HS-27A (cell line): Measurements from ENCODE around the gene JPH2.

Experiments
- DNase-seq: peaks from one replicate; pipeline ENCODE4 v3.0.0-alpha.2; 2012; ENCODE audit warnings: low read depth, missing footprints

Gene JPH2

DNA sequence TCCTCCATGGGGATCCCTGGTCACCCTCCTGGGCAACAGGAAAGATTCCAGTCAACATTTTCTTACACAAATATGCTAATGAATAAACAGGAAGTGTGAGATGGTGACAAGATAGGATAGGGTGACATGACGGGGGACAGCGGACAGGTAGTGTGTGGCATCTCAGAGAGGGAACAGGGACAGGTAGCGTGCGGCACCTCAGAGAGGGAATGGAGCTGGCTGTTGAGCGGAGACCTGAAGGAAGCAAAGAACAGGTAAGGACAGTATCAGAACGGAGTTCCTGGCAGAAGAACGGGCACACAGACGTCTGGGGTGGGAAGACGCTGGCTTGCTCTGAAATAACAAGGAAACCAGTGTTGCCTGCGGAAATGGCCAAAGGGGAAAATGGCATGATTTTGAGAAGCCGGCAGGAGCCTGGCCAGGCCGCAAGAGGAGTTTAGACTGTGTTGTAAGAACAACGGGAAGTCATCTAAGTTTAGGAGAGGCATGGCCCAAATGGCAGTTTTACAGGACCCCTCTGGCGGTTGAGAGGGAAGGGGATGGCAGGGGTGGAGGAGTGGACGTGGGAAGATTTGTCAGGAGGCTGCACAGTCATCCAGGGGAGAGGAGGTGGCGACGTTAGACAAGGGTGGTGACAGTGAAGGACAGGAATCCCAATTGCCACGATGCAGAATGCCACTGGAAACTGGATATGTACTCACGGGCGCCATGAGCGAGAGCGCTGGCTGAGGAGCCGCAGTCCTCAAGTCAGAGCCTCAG is 111.6 kb downstream of the JPH2 start:
- DNase-seq, result no peak

DNA sequence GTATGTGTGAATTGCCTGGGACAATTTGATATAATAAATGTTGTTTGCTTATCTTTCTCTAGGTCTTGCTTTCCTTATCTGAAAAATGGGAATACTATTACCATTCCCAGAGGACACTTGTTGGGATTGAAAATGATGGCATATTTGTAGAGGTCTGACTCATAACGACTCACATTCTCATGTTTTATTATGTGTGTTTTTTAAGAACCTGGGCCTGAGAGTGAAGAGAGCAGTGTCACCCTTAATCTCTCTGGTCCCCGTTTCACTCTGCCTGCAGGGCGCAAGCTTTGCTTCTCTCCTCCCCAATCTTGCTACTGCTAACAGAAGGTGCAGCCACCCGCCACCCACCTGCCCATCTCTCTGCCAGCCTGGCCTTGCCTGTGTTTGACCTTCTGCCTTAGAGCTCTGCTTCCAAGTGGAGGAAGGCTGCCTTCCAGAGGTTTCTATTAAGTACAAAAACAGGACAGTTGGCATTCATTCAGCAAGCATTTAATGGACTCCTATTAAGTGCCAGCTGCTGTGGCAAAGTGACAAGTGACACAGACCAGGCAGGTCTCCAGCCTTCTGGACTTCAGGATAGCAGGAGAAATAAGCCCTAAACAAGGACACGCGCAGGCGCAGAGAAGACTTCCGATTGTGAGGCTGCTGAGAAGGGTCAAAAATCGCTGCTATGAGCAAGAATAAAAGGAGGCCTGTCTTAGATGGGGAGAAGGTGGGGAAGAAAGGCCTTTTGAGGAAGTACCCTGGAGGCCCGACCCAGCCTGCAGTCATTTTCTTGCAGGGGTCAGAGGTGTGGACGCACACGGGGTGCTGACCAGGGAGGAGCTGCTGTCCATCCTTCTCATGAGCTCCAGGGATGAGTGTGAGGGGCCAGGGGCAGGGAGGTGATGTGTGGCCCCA is 112.5 kb downstream of the JPH2 start:
- DNase-seq, result no peak

DNA sequence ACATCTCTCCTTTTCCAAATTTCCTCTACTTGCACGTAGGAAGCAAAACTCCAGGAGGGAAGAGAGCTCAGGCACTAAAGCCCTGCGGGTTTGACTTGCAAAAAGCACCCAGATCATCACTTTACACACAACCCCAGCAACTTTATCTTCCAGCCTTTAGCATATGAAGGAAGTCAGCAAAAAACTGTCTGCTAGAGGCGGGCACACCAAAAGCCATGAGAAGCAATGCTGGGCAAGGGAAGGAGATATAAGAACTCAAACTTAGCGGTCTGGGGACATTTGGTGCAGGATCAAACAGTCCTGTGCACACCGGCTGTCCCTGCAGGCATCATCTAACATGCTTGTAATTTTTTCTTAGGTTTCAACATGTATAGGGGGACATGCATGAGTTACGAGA is 113.3 kb downstream of the JPH2 start:
- DNase-seq, result no peak

DNA sequence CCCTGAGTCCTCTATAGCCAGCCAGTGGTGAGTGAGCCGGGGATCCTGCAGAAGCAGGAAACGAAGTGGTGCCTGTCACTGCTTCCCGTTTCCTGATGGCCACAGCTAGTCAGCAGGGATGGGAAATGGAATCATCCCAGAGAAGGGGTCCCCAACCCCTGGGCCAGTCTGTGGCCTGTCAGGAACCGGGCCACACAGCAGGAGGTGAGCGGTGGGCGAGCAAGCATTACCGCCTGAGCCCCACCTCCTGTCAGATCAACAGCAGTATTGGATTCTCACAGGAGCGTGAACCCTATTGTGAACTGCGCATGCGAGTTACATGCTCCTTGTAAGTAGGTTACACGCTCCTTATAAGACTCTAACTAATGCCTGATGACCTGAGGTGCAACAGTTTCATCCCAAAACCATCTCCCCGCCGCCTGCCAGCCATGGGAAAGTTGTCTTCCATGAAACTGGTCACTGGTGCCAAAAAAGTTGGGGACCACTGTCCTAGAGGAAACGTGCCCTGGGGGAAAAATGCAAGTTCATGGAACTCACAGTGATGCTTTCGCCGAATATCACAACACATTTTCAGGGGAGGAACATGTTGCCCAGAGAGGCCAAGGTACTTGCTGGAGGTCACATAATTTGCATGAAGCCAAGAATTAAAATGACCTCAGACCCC is 113.8 kb downstream of the JPH2 start:
- DNase-seq, result no peak

DNA sequence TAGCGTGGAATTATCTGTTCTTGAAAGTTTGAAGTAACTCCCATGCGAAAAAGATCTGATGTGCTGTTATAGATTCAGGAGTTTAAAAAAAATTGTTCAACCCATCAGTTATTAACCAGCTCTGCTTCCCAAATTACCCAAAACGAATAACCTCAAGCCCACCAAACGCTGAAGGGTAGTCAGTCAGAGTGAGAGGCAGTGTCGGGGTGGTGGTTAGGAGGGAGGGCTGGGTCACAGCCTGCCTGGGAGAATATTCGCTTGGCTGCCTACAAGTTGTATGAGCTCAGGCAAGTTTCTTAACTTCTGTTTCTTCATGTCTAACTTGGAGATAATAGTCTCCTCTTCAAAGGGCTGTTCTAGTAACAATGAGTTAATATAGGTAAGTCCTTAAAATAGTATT is 114.6 kb downstream of the JPH2 start:
- no peak for DNase-seq

DNA sequence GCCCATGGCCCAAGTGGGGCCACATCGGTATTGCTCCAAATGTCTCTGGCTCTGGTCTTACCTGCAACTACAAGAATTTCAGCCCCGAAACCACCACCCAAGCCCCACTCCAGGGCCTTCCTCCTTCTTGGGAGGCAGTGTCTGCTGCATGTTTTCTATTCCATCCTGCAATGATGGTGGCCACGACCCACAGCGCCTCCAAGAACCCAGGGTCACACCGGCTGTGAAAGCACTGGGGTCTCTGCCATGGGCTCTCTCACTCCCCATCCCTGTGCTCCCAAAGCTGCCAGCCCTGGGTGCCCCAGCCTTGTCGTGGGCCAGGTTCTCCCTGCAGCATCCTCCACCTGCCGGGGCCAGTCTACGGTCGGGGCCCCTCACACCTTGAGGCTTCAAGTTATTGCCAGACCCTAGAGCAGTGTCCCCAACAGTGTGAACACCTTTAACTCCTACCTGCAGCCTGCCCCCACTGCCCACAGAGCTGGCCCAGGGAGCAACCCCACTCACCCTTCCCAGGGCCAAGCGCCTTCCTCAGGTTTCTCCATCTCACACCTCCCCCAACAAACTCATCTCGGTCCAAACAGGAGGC is 115.4 kb downstream of the JPH2 start:
- DNase-seq, result no peak

DNA sequence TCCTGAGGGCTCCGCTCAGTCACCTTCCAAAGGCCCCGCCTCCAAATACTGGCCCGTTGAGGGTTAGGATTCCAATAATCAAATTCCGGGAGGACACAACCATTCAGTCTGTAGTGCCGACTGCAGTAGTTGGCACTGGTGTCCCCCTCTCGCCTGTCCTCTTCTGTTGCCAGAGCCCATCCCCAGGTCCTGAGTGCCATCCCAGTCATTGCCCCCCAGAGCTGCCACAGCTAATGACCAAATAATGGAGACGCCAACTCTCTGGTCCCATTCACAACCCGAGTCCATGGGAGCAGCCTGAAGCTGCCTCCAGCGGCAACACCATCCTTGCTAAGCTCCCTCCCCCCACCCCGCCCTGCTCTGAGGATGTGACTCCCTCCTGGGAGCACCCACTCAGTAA is 115.9 kb downstream of the JPH2 start:
- DNase-seq, result no peak

DNA sequence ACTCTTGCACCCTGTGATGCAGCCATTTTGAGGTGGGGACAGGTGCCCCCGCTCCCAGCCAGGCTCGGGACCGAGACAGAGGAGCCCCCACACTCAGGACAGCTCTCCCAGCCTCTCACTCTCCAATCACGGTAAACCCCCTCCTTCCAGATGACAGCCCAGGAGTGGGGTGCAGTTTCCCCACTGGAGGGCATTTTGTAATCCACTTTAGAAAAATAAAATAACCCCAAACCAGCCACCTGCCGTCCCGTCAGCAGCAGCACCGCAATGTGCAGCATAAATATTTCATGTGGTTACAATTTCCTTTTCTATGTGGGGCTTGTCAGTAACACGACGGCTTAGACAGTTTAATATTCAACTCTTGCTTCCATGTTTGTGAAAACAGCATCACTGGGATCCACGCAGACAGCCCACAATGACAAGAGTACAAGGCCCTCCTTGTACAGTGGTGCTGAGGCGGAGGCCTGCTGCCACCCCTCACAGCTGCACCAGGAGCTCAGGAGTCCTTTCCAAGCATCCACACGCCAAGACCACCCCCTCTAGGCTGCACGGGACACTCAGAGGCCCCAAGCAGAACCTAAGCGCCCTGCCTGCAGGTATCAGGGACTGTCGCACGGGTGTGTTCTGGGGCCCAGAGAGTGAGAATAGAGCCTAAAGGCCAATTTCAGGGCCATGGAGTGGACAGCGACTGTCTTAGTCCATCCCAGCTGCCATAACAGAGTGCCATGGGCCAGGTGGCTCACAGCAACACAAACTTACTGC is 116.7 kb downstream of the JPH2 start:
- DNase-seq, result no peak

DNA sequence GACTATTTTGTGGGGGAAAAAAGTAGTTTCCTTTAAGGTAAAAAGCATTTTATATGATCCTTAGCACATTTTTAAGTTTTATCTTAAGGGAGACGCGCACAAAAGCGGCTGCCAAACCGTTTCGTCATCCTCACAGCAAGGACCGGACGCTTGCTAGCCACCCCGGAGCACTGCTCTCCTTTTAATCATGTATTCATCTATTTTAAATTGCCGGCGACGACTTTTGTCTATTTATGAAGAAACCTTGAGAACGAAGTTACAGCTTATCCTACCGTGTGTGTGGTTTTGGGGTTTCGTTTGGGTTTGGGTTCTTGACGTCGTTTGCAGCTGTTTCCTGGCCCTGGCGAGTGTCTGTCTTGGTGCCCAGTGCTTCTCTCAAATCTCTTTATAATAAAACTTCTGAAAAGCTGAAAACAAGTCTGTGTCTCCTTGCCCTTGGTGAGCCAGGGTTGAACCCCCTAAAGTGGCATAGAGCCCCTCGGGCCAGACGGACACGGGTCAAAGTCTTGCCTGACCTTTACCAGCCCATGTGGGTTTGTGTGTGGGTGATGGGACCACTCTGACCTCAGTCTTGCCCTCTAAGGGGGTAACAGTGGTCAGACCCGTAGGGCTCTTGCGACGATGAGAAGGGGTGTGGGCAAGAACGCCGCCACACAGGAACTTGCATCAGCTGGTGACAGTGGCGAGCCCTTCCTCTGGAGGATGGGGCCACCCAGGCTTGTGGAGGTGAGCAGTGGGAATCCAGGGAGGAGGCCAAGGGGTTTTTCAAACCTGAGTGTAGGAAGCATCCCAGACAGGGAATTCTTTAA is 117.6 kb downstream of the JPH2 start:
- no peak for DNase-seq

DNA sequence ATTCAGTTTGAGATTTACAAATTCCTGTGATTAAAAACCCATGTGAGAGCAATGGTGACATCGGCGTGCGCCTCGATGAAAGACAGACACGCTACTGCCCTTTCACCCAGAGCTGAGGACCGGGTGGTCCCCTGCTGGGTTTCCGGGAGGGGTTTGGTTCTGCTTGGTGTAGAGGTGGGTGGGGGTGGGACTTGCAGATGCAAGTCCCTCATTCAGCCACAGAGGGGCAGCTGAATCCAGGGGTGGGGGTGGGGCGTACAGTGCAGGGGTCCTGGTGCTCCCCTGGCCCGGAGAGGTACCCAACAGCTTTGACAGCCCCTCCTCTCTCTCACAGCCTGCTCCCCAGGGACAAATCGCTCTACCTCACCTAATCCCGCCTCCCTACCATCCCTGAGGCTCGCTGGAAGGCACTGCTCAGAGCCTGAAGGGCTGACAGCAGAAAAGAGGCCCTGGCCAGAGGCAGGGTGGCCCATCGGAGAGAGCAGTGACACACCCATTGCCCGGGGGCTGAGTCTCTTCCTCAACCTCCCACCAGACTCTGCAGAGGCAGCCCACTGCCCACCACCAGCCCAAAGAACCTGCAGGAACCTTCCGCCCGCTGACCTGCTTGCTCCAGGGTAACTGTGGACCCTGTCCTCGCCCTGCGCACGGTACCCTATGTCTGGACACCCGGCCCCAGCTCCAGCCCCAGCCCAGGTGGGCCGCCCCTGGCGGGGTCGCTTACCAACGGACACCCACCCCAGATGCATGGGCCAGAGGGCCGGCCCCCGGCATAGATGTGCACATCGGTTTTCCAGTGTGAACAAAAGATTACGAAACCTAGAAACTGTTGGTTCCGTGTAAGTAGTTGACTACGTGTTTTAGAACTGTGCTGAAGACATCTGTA is 118.4 kb downstream of the JPH2 start:
- no peak for DNase-seq

DNA sequence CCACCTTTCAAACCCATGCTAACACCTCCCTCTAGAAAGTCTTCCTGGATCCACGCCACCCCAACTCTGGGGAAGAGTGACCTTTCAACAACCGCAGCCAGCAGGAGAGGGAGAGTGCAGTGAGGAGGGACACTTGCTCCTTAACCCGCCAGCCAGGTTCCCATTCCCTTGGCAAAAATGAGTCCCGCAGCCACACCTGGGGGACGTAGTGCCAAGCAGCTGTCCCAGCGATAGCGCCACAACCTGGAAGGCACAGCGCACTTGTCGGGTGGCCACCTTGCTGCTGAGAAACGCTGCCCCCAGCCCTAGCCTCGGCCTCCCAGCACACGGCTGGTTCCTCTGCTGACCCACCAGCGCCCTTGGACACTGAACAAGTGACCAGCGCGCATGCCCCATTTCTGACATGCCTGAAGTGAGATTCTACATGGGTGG is 119.3 kb downstream of the JPH2 start:
- no peak for DNase-seq

DNA sequence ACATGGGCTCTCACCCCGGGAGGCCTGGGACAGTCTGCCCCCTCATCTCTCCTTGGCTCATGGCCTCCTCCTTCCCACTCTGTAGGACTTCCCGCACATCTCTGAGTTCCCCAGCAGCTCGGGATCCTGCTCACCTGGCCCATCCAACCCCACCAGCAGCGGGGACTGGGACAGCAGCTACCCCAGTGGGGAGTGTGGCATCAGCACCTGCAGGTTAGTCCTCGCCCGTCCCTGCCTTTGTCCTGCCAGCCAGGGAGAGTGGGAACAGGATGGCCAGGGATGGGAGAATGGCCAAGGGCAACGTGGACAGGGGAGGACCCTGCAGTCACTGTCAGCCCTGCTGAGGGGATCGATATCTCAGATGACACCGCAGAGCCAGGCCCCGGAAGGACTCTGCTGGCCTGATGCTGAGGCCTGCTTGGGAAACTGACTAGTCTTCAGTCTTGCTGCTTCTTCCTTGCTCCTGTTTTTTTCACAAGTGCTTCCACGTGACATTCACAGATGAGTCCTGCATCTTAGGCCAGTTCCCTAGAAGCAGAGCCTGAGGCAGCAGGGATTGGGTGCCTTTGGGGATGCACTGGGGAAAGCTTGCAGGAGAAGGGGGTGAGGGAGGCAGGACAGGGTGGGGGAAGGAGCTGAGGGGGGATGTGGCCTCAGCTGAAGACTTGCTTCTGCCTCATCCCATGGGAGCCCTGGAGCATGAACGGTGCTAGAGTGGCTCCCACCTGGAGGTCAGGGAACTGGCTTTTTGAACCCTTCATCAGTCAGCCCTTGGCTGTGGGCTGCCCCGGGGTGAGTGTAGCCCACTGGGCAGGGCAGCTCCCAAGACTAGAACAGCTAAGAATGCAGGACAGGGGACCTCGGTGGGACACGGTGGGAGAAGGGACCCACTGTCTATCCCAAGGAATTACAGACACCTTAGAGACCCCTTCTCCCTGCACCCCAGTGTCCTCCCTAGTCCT is 120.1 kb downstream of the JPH2 start:
- DNase-seq, result no peak

DNA sequence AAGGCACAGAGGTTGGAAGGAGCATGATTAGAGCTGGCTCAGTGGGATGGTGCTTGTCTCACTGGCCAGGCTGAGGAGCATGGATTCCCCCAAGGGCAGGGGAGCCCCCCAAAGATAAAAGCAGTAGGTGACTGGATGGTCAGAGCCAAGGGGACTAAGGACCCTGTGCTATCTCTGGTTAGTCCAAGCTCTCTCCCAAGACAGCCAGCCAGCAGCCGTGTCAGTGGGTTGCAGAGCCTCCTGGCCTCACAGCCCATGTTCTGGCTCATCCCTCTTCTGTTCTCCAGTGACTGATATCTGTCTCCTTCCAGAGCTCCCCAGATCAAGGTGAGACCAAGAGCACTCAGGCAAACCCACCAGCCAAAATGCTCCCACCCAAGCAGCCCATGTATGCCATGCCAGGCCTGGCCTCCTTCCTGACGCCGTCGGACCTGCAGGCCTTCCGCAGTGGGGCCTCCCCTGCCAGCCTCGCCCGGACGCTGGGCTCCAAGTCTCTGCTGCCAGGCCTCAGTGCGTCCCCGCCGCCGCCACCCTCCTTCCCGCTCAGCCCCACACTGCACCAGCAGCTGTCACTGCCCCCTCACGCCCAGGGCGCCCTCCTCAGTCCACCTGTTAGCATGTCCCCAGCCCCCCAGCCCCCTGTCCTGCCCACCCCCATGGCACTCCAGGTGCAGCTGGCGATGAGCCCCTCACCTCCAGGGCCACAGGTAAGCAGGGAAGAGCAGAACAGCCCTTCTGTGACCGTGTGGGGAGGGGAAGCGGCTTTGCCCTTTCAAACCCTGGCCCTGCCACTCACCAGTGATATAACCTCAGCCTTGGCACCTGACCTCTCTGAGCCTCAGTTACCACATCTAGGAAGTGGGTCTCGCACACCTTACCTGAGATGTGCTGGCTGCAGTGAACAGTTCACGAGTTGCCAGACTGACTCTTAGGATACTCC is 121.3 kb downstream of the JPH2 start:
- DNase-seq, result no peak

DNA sequence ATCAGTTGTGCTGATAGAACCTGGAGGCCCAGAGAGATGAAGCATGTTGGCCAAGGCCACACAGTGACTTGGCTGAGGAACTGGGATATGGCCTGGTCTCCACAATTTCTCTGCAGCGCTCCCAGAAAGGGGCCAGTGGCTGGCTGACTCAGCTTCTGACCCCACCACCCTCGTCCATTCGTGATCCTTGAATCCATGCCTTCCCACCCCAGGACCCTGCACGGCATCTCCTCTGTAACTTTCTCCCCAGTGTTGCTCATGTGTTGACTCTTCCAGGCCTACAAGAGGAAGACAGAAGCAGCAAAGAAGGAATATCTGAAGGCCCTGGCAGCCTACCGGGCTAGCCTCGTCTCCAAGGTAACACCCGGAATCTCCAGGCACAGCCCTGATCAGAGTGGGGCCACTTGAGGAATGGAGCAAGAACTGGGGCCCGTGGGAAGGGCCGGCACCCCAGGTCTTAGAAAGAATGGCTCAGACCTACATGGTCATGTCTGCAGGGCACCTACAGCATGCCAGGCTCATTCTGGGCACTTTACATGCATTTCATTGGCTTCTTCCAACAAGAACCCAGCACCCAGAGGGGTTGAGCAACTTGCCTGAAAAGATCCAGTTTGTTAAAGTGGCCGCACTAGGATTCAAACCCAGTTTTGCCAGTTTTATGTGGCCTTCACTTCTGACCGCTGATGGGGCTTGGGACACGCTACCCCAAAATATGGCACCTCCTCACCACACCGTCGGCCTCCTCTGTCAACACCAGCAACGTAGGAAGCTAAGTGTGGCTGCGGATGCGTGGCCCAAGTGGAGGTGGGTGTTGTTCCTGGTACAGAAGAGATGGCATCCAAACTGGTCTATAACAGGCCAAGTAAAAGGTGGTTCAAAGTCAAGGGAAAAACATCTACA is 122.2 kb downstream of the JPH2 start:
- DNase-seq, result no peak
